ENCODE measurements around the gene MNT. TPM values are rescaled to one million over a fixed set of nuclear protein-coding genes. Genes with fewer than 3 reads are reported as not detected.

MNT gene
- total RNA-seq, 1 experiment from 2014 or later: 38.9 TPM

GRCh38 chr17:2418572-2418971 lies 17.7 kb upstream of the MNT start:
- Histone ChIP-seq H3K79me1 (ENCODE audit: insufficient read depth, low read depth, low read length, poor library complexity, severe bottlenecking) (no peaks in the 10 kb centered on the region), H2BK15ac (ENCODE audit: low read depth, low read length) (no peak overlapping the region), H2BK5ac (ENCODE audit: insufficient read length, low read length) (no peak overlapping the region), H3K79me2 (ENCODE audit: insufficient read depth, low read length) (no peaks in the 10 kb centered on the region), H3K56ac (ENCODE audit: insufficient read length, low read depth, low read length) (no peak overlapping the region), H3K23ac (ENCODE audit: insufficient read length, low read depth, low read length) (no peak overlapping the region), H3K27me3 (ENCODE audit: insufficient read depth, low read length) (no peaks in the 10 kb centered on the region), H2BK120ac (ENCODE audit: low read depth, low read length, poor library complexity, severe bottlenecking) (no peak overlapping the region), H3K9ac (ENCODE audit: extremely low read depth, insufficient read length, low read length) (no peak overlapping the region), H3T11ph (ENCODE audit: low read length) (no peak overlapping the region), H3K27ac (ENCODE audit: insufficient read length, low read depth, low read length) (no peak overlapping the region), H3K9me3 (ENCODE audit: control insufficient read depth, low read depth, low read length) (no peaks in the 10 kb centered on the region), H2AK5ac (ENCODE audit: insufficient read length, low read length) (no peak overlapping the region), H3K4me1 (ENCODE audit: insufficient read depth, low read length) (no peaks in the 10 kb centered on the region), H3K14ac (ENCODE audit: insufficient read depth, low read length) (no peak overlapping the region), H2BK20ac (ENCODE audit: low read depth, low read length, poor library complexity, severe bottlenecking) (no peak overlapping the region), H3K18ac (ENCODE audit: insufficient read length, low read depth, low read length) (no peak overlapping the region), H4K20me1 (ENCODE audit: control insufficient read depth, insufficient read depth, insufficient read length) (no peaks in the 10 kb centered on the region), H4K91ac (ENCODE audit: insufficient read length, low read depth, low read length) (no peak overlapping the region), H4K8ac (replicated peaks; ENCODE audit: insufficient read length, low read depth, low read length) (no peak overlapping the region), H2AFZ (ENCODE audit: low read length) (no peak overlapping the region), H3K4ac (ENCODE audit: low read depth, low read length) (no peak overlapping the region), H4K5ac (ENCODE audit: insufficient read length, low read depth, low read length) (no peak overlapping the region), H2BK12ac (ENCODE audit: insufficient read length, low read depth, low read length) (no peak overlapping the region), H3K23me2 (ENCODE audit: insufficient read length, low read depth, low read length, poor library complexity, severe bottlenecking) (no peaks in the 10 kb centered on the region), H3K4me2 (ENCODE audit: insufficient read depth, insufficient read length, low read length) (no peak overlapping the region)
- DNase-seq: no peak
- Mint-ChIP-seq H3K4me1 (peaks cover 6% of the 10 kb centered on the region in 2 experiments; a peak in 3 of 4 replicates), H3K27ac (peak overlapping the region; percentile 48 to 81 (median 77); a peak in 4 of 7 replicates), H3K27me3 (ENCODE audit: low read depth) (no peaks in the 10 kb centered on the region), H3K36me3 (ENCODE audit: insufficient read depth in 1 of 3, low read depth in 3 of 3) (peaks cover 29 to 61% (median 53%) of the 10 kb centered on the region in 3 experiments), H3K9me3 (no peaks in the 10 kb centered on the region), H3K4me3 (no peak overlapping the region)
- WGBS (ENCODE audit: extremely low coverage, insufficient read length, low lambda C conversion rate): no CpG with 5 or more reads among the region's 7 CpGs
- TF ChIP-seq CTCF (conservative IDR thresholded peaks at IDR 0.05): no peak

Measured in H9 (cell line).